ENCODE results near the gene BDH1.
A peak's percentile ranks its signal among the peaks of the same experiment; 100 is the strongest.

The BDH1 gene

GRCh38 chr3:197501496-197501878 is 54.3 kb downstream of the BDH1 start:
- Histone ChIP-seq H3K79me2 (ENCODE audit: insufficient read depth, low read length) (no peaks in the 10 kb centered on the region), H3K4me2 (ENCODE audit: low read depth, low read length, poor library complexity, severe bottlenecking) (no peak overlapping the region), H3K9me2 (replicated peaks; ENCODE audit: low read depth, low read length) (no peaks in the 10 kb centered on the region), H2AFZ (ENCODE audit: low read length) (peak overlapping the region; percentile 47), H3K4me1 (ENCODE audit: insufficient read depth, low read length, poor library complexity, severe bottlenecking) (no peaks in the 10 kb centered on the region), H3K9me3 (ENCODE audit: insufficient read depth, low read depth, low read length) (no peaks in the 10 kb centered on the region), H3K4me3 (ENCODE audit: low read length, poor library complexity, severe bottlenecking) (no peak overlapping the region), H4K20me1 (ENCODE audit: insufficient read depth, low read length, poor library complexity, severe bottlenecking) (no peaks in the 10 kb centered on the region), H3K36me3 (ENCODE audit: insufficient read depth, low read length) (no peaks in the 10 kb centered on the region), H3F3A (ENCODE audit: low read depth) (no peaks in the 10 kb centered on the region), H3K9ac (ENCODE audit: low read depth, low read length, poor library complexity, severe bottlenecking) (no peak overlapping the region), H3K27me3 (ENCODE audit: insufficient read depth, low read length, poor library complexity, severe bottlenecking) (no peaks in the 10 kb centered on the region)
- no peak for TF ChIP-seq EZH2phosphoT487 (IDR thresholded peaks at IDR 0.05; ENCODE audit: borderline replicate concordance)
- TF ChIP-seq CTCF (conservative IDR thresholded peaks at IDR 0.05; ENCODE audit: low read length), result no peak

GRCh38 chr3:197500812-197501211 is 55.0 kb downstream of the BDH1 start:
- Histone ChIP-seq H3K4me1 (ENCODE audit: insufficient read depth, low read length, poor library complexity, severe bottlenecking) (no peaks in the 10 kb centered on the region), H3K9me2 (replicated peaks; ENCODE audit: low read depth, low read length) (no peaks in the 10 kb centered on the region), H3K9ac (ENCODE audit: low read depth, low read length, poor library complexity, severe bottlenecking) (no peak overlapping the region), H3F3A (ENCODE audit: low read depth) (no peaks in the 10 kb centered on the region), H2AFZ (ENCODE audit: low read length) (peak overlapping the region; percentile 47; the same call in 1 of the 2 replicates), H4K20me1 (ENCODE audit: insufficient read depth, low read length, poor library complexity, severe bottlenecking) (no peaks in the 10 kb centered on the region), H3K4me2 (ENCODE audit: low read depth, low read length, poor library complexity, severe bottlenecking) (no peak overlapping the region), H3K27me3 (ENCODE audit: insufficient read depth, low read length, poor library complexity, severe bottlenecking) (no peaks in the 10 kb centered on the region), H3K79me2 (ENCODE audit: insufficient read depth, low read length) (no peaks in the 10 kb centered on the region), H3K4me3 (ENCODE audit: low read length, poor library complexity, severe bottlenecking) (no peak overlapping the region), H3K9me3 (ENCODE audit: insufficient read depth, low read depth, low read length) (no peaks in the 10 kb centered on the region), H3K36me3 (ENCODE audit: insufficient read depth, low read length) (no peaks in the 10 kb centered on the region)
- TF ChIP-seq EZH2phosphoT487 (IDR thresholded peaks at IDR 0.05; ENCODE audit: borderline replicate concordance), result no peak
- TF ChIP-seq CTCF (conservative IDR thresholded peaks at IDR 0.05; ENCODE audit: low read length), result no peak

GRCh38 chr3:197499427-197499826 is 56.3 kb downstream of the BDH1 start:
- H3K36me3 ChIP-seq (ENCODE audit: insufficient read depth, low read length), result no peaks in the 10 kb centered on the region
- no peaks in the 10 kb centered on the region for H3F3A ChIP-seq (ENCODE audit: low read depth)
- H3K4me1 ChIP-seq (ENCODE audit: insufficient read depth, low read length, poor library complexity, severe bottlenecking), result no peaks in the 10 kb centered on the region
- H3K4me2 ChIP-seq (ENCODE audit: low read depth, low read length, poor library complexity, severe bottlenecking), result no peak overlapping the region
- no peak overlapping the region for H3K9ac ChIP-seq (ENCODE audit: low read depth, low read length, poor library complexity, severe bottlenecking)
- H3K9me3 ChIP-seq (ENCODE audit: insufficient read depth, low read depth, low read length), result no peaks in the 10 kb centered on the region
- no peak overlapping the region for H3K4me3 ChIP-seq (ENCODE audit: low read length, poor library complexity, severe bottlenecking)
- no peak overlapping the region for H2AFZ ChIP-seq (ENCODE audit: low read length)
- H3K79me2 ChIP-seq (ENCODE audit: insufficient read depth, low read length), result no peaks in the 10 kb centered on the region
- H4K20me1 ChIP-seq (ENCODE audit: insufficient read depth, low read length, poor library complexity, severe bottlenecking), result no peaks in the 10 kb centered on the region
- no peaks in the 10 kb centered on the region for H3K9me2 ChIP-seq (replicated peaks; ENCODE audit: low read depth, low read length)
- no peaks in the 10 kb centered on the region for H3K27me3 ChIP-seq (ENCODE audit: insufficient read depth, low read length, poor library complexity, severe bottlenecking)
- no peak for TF ChIP-seq CTCF (conservative IDR thresholded peaks at IDR 0.05; ENCODE audit: low read length)
- TF ChIP-seq EZH2phosphoT487 (IDR thresholded peaks at IDR 0.05; ENCODE audit: borderline replicate concordance), result no peak
